Nephron progenitor cell (in vitro differentiated cells): Measurements from ENCODE around the gene PARVG.

ENCODE experiments used
- DNase-seq: peaks from one replicate; pipeline ENCODE4 v3.0.0; 2021
- H3K27ac Mint-ChIP-seq: 2 replicates; pipeline ENCODE4 v1.8.0; 2021; ENCODE audit warnings: mild to moderate bottlenecking, moderate library complexity, mixed read lengths
- H3K27me3 Mint-ChIP-seq: 2 replicates; pipeline ENCODE4 v1.8.0; 2021; ENCODE audit warnings: mild to moderate bottlenecking, low read depth, mixed read lengths; ENCODE audit not compliant: poor library complexity
- H3K36me3 Mint-ChIP-seq: 2 replicates; pipeline ENCODE4 v1.8.0; 2021; ENCODE audit warnings: low read depth, mixed read lengths
- H3K4me1 Mint-ChIP-seq: 2 replicates; pipeline ENCODE4 v1.8.0; 2021; ENCODE audit warnings: mixed read lengths
- H3K4me3 Mint-ChIP-seq: 2 replicates; pipeline ENCODE4 v1.8.0; 2021; ENCODE audit warnings: mild to moderate bottlenecking, moderate library complexity, mixed read lengths
- H3K9me3 Mint-ChIP-seq: 2 replicates; pipeline ENCODE4 v1.8.0; 2021; ENCODE audit warnings: mild to moderate bottlenecking, moderate library complexity, mixed read lengths
- TF ChIP-seq, protein P1 (sequence below): fragments of 200-600 bp; sonication (generic); IDR thresholded peaks from 2 replicates; pipeline ENCODE4 v1.5.0; 2021; ENCODE audit warnings: antibody characterized with exemption

PARVG gene

DNA sequence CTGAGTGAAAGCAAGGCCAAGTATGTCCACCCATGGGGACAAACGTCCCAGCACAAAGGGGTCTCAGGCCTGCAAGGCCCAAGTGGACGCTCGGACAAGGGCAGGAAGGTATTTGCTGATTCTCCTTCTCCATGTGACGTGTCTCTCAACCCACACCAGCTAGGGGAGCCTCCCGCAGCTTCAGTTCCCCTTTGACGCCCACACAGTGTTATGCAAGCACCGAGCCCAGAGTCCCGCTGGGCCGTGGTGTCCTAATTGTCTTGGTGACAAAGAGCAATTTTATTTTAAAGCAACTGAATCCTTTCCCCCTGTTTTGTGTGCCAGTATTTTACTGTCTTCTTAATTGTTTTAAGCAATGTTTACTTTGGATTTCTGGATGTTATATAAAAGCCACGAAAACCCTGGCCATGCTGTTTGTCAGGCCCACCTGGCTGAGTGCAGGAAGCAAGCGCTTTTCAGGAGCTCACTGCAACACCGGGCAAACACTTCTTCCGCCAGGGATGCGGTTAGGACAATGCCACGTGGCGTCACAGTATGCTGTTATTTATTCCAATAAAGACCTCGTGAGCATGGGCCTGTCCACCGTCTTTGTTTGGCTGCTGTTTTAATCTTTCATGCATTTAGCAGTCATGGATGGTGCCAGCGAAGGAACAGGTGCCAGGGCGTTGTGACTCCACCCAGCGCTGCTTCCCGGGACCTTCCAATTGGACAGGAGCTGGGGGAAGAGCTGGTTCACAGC, 8.2 kb upstream of the PARVG start:
- DNase-seq = no peak
- Mint-ChIP-seq H3K27ac (no peak overlapping the region), H3K36me3 (no peaks in the 10 kb centered on the region), H3K27me3 (peaks cover 7% of the 10 kb centered on the region), H3K4me3 (no peak overlapping the region), H3K4me1 (peaks cover 22% of the 10 kb centered on the region), H3K9me3 (no peaks in the 10 kb centered on the region)
- TF ChIP-seq, protein P1, sequence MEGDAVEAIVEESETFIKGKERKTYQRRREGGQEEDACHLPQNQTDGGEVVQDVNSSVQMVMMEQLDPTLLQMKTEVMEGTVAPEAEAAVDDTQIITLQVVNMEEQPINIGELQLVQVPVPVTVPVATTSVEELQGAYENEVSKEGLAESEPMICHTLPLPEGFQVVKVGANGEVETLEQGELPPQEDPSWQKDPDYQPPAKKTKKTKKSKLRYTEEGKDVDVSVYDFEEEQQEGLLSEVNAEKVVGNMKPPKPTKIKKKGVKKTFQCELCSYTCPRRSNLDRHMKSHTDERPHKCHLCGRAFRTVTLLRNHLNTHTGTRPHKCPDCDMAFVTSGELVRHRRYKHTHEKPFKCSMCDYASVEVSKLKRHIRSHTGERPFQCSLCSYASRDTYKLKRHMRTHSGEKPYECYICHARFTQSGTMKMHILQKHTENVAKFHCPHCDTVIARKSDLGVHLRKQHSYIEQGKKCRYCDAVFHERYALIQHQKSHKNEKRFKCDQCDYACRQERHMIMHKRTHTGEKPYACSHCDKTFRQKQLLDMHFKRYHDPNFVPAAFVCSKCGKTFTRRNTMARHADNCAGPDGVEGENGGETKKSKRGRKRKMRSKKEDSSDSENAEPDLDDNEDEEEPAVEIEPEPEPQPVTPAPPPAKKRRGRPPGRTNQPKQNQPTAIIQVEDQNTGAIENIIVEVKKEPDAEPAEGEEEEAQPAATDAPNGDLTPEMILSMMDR = no peak

DNA sequence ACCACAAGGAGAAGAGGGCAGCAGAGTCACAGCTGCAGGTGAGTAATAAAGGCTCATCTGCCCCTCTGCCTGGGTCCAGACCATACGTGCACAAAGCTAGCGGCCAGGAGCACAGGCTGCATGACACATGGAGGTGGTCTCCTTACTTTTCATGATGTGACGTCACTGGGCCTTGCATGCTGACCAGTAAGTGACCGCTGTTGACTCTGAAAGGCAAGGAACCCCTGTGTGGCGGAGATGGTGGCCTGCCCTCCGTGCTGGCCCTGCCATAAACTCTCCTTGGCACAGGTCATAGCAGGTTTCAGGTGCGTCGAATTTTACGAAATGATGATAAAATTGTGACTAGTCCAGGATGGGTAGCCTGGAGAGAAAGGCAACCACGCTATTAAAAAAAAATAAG, 7.6 kb upstream of the PARVG start:
- H3K27ac Mint-ChIP-seq = no peak overlapping the region
- H3K27me3 Mint-ChIP-seq = peaks cover 4% of the 10 kb centered on the region
- no peaks in the 10 kb centered on the region for H3K36me3 Mint-ChIP-seq
- no peaks in the 10 kb centered on the region for H3K9me3 Mint-ChIP-seq
- DNase-seq = no peak
- H3K4me1 Mint-ChIP-seq = peaks cover 28% of the 10 kb centered on the region
- no peak overlapping the region for H3K4me3 Mint-ChIP-seq
- TF ChIP-seq, protein P1 = no peak

DNA sequence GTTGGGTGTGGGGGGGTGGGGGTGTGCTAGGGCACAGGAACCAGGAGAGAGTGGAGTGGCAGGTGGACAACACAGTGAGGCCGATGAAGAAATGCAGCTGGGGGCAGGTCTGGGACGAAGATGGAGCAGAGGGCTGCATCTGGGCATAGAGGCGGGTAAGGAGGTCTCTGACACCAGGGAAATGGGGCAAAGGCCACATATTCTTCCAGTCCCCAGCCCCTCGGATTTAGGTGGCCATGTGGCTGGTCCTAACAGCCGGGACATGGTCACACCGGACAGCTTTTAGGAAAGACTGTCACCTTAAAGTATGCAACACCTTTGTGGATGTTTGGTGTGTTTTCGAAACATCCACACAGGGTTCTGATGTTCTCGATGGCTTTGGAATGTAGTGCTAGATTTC, 5.0 kb upstream of the PARVG start:
- no peak for DNase-seq
- Mint-ChIP-seq H3K27me3 (peaks cover 6% of the 10 kb centered on the region), H3K36me3 (no peaks in the 10 kb centered on the region), H3K4me1 (peaks cover 51% of the 10 kb centered on the region), H3K27ac (no peak overlapping the region), H3K4me3 (no peak overlapping the region), H3K9me3 (no peaks in the 10 kb centered on the region)
- TF ChIP-seq, protein P1 = no peak

DNA sequence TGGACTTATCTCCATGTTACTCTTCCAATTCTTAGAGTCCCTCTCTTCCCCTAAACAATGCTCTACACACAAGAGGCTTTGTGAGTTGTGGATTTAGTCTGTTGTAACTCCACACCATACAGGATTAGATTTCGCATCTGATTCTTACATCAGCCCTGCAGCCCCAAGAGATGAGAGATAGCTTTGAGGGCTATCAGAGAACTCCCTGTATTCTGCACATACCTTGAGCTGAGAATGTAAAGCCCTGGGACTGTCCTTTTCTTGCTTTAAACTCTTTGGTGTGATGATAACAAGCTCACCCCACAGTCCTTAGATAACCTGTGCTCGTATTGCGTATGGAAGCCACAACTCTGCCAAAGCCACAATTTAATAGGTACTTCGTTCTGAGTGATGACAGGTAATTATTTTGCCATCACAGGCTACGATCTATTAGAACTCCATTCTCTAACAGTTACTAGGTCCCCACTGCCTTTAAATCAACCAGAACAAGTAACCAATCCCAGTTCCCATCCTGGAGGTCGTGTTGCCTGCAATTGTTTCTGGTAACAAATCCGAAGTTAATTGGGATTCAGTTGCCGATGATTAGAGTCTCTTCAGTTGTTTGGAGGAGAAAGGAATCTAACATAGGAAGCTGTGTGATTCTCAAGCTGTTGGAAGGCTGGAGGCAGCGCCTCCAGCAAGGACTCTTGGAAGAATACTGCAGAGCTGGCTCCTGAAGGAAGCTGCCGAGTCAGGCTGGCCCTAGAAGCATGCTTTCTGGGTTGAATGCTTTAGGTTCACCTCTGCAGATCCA, 1.3 kb upstream of the PARVG start:
- no peak for DNase-seq
- TF ChIP-seq, protein P1 = no peak
- Mint-ChIP-seq H3K4me3 (no peak overlapping the region), H3K9me3 (no peaks in the 10 kb centered on the region), H3K4me1 (peaks cover 55% of the 10 kb centered on the region), H3K36me3 (no peaks in the 10 kb centered on the region), H3K27me3 (peaks cover 6% of the 10 kb centered on the region), H3K27ac (no peak overlapping the region)

DNA sequence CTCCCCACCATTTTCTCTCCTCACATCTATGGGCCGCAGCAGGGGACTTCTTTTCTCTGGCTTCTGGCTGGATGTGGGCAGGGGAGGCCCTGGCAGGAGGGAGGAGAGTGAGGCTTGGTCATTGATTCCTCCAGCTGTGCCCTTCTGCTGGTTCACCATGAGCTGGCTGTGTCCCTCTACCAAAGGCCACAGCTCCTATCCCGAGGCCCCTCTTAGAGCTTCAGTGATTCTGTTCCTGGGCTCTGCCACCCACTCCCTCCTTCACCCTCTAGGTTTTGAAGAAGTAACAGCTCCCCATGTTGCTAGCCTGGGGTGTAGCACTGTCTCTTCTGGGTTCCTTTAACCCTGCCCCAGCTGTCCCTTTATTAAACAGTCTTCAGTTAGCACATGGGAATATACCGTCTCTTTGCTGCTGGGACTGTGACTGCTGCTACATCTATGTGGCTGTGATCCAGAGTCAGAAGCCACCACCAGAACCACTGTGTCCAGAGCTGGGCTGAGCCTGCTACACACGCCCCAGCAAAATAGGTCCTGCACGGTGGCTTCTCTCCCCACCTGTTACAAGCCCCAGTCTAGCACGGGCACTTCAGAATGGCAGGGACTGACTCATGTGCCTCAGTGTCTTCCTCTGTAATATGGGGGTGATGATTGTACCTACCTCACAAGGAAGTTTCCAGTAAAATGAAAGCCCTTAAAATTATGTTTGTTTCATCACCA, 578 bp upstream of the PARVG start:
- no peaks in the 10 kb centered on the region for H3K9me3 Mint-ChIP-seq
- no peaks in the 10 kb centered on the region for H3K36me3 Mint-ChIP-seq
- no peak for DNase-seq
- TF ChIP-seq, protein P1 = no peak
- H3K4me1 Mint-ChIP-seq = peaks cover 55% of the 10 kb centered on the region
- H3K27ac Mint-ChIP-seq = no peak overlapping the region
- peaks cover 6% of the 10 kb centered on the region for H3K27me3 Mint-ChIP-seq
- no peak overlapping the region for H3K4me3 Mint-ChIP-seq
